ENCODE results near the gene DUS1L.

The DUS1L gene

GRCh38 chr17:82019690-82020571, 45.7 kb downstream of the DUS1L start:
- peak; percentile 68 for DNase-seq
- in situ Hi-C loops (cut with MboI; ENCODE audit: low pct_unique_long_range_greater_than_20kb, low sequenced_read_pairs), result no loop called here

GRCh38 chr17:82018989-82019689, 46.5 kb downstream of the DUS1L start:
- in situ Hi-C loops (cut with MboI; ENCODE audit: low pct_unique_long_range_greater_than_20kb, low sequenced_read_pairs), result no loop called here

GRCh38 chr17:82018152-82018988, 47.2 kb downstream of the DUS1L start:
- in situ Hi-C loops (cut with MboI; ENCODE audit: low pct_unique_long_range_greater_than_20kb, low sequenced_read_pairs), result no loop called here
- DNase-seq, result no peak

More at GRCh38 chr17:82018989-82019689, 46.5 kb downstream of the DUS1L start:
- no peak for DNase-seq

GRCh38 chr17:82017612-82018151, 47.9 kb downstream of the DUS1L start:
- in situ Hi-C loops (cut with MboI; ENCODE audit: low pct_unique_long_range_greater_than_20kb, low sequenced_read_pairs), result no loop called here
- no peak for DNase-seq

- no peak for DNase-seq
- in situ Hi-C loops (cut with MboI; ENCODE audit: low pct_unique_long_range_greater_than_20kb, low sequenced_read_pairs), result no loop called here
Observed at GRCh38 chr17:82016875-82017459, 48.6 kb downstream of the DUS1L start.

GRCh38 chr17:82016061-82016874, 49.3 kb downstream of the DUS1L start:
- no peak for DNase-seq
- in situ Hi-C loops (cut with MboI; ENCODE audit: low pct_unique_long_range_greater_than_20kb, low sequenced_read_pairs), result no loop called here

- in situ Hi-C loops (cut with MboI; ENCODE audit: low pct_unique_long_range_greater_than_20kb, low sequenced_read_pairs), result no loop called here
Observed at GRCh38 chr17:82015311-82015971, 50.2 kb downstream of the DUS1L start.

GRCh38 chr17:82014971-82015310, 50.7 kb downstream of the DUS1L start:
- in situ Hi-C loops (cut with MboI; ENCODE audit: low pct_unique_long_range_greater_than_20kb, low sequenced_read_pairs), result no loop called here
- DNase-seq, result no peak

More at GRCh38 chr17:82015311-82015971, 50.2 kb downstream of the DUS1L start:
- DNase-seq, result no peak

- in situ Hi-C loops (cut with MboI; ENCODE audit: low pct_unique_long_range_greater_than_20kb, low sequenced_read_pairs), result no loop called here
- DNase-seq, result no peak
Observed at GRCh38 chr17:82014432-82014831, 51.2 kb downstream of the DUS1L start.

- DNase-seq, result no peak
- in situ Hi-C loops (cut with MboI; ENCODE audit: low pct_unique_long_range_greater_than_20kb, low sequenced_read_pairs), result no loop called here
Observed at GRCh38 chr17:82013772-82014321, 51.8 kb downstream of the DUS1L start.

GRCh38 chr17:82013341-82013740, 52.3 kb downstream of the DUS1L start:
- DNase-seq, result no peak

GRCh38 chr17:82012640-82013295, 52.8 kb downstream of the DUS1L start:
- in situ Hi-C loops (cut with MboI; ENCODE audit: low pct_unique_long_range_greater_than_20kb, low sequenced_read_pairs), result no loop called here

More at GRCh38 chr17:82013341-82013740, 52.3 kb downstream of the DUS1L start:
- in situ Hi-C loops (cut with MboI; ENCODE audit: low pct_unique_long_range_greater_than_20kb, low sequenced_read_pairs), result no loop called here

GRCh38 chr17:82012261-82012639, 53.4 kb downstream of the DUS1L start:
- in situ Hi-C loops (cut with MboI; ENCODE audit: low pct_unique_long_range_greater_than_20kb, low sequenced_read_pairs), result no loop called here
- DNase-seq, result no peak

More at GRCh38 chr17:82012640-82013295, 52.8 kb downstream of the DUS1L start:
- no peak for DNase-seq

GRCh38 chr17:82011617-82012187, 53.9 kb downstream of the DUS1L start:
- in situ Hi-C loops (cut with MboI; ENCODE audit: low pct_unique_long_range_greater_than_20kb, low sequenced_read_pairs), result no loop called here
- DNase-seq, result no peak

GRCh38 chr17:82010575-82011525, 54.8 kb downstream of the DUS1L start:
- in situ Hi-C loops (cut with MboI; ENCODE audit: low pct_unique_long_range_greater_than_20kb, low sequenced_read_pairs), result no loop called here
- DNase-seq, result no peak

GRCh38 chr17:82009413-82009812, 56.2 kb downstream of the DUS1L start:
- in situ Hi-C loops (cut with MboI; ENCODE audit: low pct_unique_long_range_greater_than_20kb, low sequenced_read_pairs), result no loop called here
- DNase-seq, result no peak
